SJSA1 (cell line): ENCODE measurements around the gene TFB1M. TPM values are rescaled to one million over a fixed set of nuclear protein-coding genes. Genes with fewer than 3 reads are reported as not detected.
A peak's percentile ranks its signal among the peaks of the same experiment; 100 is the strongest.
"Not testable (repeated sequence)": the region's sequence is repeated elsewhere in the genome, so short reads cannot be mapped to it uniquely, and the experiment has no call there.

Experiments used
- DNase-seq, 2 experiments: peaks; one replicate each; pipeline ENCODE4 v3.0.0-alpha.2; 2015 to 2020; ENCODE audit warnings: low spot score in 2 of 2, low read depth in 1 of 2
- H3K27ac ChIP-seq: fragments of 250-450 bp; sonication (Bioruptor Pico); 2 replicates; pipeline ENCODE4 v1.5.1; 2020; ENCODE audit warnings: mild to moderate bottlenecking, moderate library complexity
- H3K27me3 ChIP-seq: fragments of 250-450 bp; sonication (Bioruptor Pico); replicated peaks from 2 replicates; pipeline ENCODE4 v1.5.1; 2020; ENCODE audit warnings: mild to moderate bottlenecking, moderate library complexity
- H3K36me3 ChIP-seq: fragments of 250-450 bp; sonication (Bioruptor Pico); 2 replicates; pipeline ENCODE4 v1.5.1; 2020; ENCODE audit warnings: mild to moderate bottlenecking
- H3K4me1 ChIP-seq: fragments of 250-450 bp; sonication (Bioruptor Pico); replicated peaks from 2 replicates; pipeline ENCODE4 v1.6.1; 2021; ENCODE audit warnings: mild to moderate bottlenecking
- H3K4me3 ChIP-seq: fragments of 250-450 bp; sonication (Bioruptor Pico); 2 replicates; pipeline ENCODE4 v1.5.1; 2020; ENCODE audit warnings: mild to moderate bottlenecking
- H3K9me3 ChIP-seq: fragments of 250-450 bp; sonication (Bioruptor Pico); replicated peaks from 2 replicates; pipeline ENCODE4 v1.5.1; 2020; ENCODE audit warnings: mild to moderate bottlenecking
- total RNA-seq: library from RNA; depleted of rRNA; stranded (reverse); fragments of >200 nt; shearing (Covaris generic); gene quantifications from 2 replicates; pipeline ENCODE4 v1.2.3, GENCODE V29; 2014

The TFB1M gene
- total RNA-seq, 1 experiment from 2014 or later = 15.9 TPM

GRCh38 chr6:155245193-155245592, 69.1 kb downstream of the TFB1M start:
- no peak overlapping the region for H3K4me3 ChIP-seq
- peaks cover 22% of the 10 kb centered on the region for H3K4me1 ChIP-seq
- H3K36me3 ChIP-seq = peaks cover 85% of the 10 kb centered on the region
- 0 out of 2 replicates have a peak, but pooled peaks cover 3% of the 10 kb centered on the region for H3K9me3 ChIP-seq
- DNase-seq = no peak
- H3K27me3 ChIP-seq = no peaks in the 10 kb centered on the region
- no peak overlapping the region for H3K27ac ChIP-seq

GRCh38 chr6:155244434-155244833, 69.8 kb downstream of the TFB1M start:
- Histone ChIP-seq H3K36me3 (peaks cover 82% of the 10 kb centered on the region), H3K4me1 (peaks cover 22% of the 10 kb centered on the region), H3K27ac (no peak overlapping the region), H3K4me3 (no peak overlapping the region), H3K27me3 (no peaks in the 10 kb centered on the region), H3K9me3 (0 out of 2 replicates have a peak, but pooled peaks cover 3% of the 10 kb centered on the region)
- DNase-seq = no peak

DNA sequence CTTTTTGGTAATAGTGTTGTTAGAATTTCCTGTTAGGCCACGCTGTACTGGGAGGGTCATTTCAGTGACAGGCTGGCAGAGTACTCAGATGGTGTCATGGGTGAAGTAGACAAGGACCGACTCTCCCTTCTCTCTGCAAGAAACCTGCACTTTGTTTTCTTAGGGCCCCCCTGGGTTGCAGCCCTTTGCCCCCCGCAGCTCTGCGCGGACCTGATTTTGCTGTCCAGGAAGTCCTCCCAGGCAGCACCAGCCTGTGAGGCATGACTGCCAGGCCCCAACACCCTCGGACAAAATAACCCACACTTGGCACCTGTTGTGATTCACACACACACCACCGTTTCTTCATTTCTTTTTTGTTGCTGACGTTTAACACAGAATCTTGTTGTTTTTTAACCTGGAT, 72.3 kb downstream of the TFB1M start:
- Histone ChIP-seq H3K9me3 (0 out of 2 replicates have a peak, but pooled peaks cover 3% of the 10 kb centered on the region), H3K27me3 (no peaks in the 10 kb centered on the region), H3K4me1 (peaks cover 9% of the 10 kb centered on the region), H3K36me3 (peaks cover 76% of the 10 kb centered on the region), H3K27ac (no peak overlapping the region), H3K4me3 (no peak overlapping the region)
- no peak for DNase-seq

GRCh38 chr6:155240905-155241600, 73.2 kb downstream of the TFB1M start:
- Histone ChIP-seq H3K36me3 (peaks cover 69% of the 10 kb centered on the region), H3K4me3 (no peak overlapping the region), H3K27ac (no peak overlapping the region), H3K27me3 (no peaks in the 10 kb centered on the region), H3K9me3 (no peaks in the 10 kb centered on the region), H3K4me1 (peaks cover 4% of the 10 kb centered on the region; the same call in 1 of the 2 replicates)
- DNase-seq = no peak

GRCh38 chr6:155237613-155238012, 76.7 kb downstream of the TFB1M start:
- no peak overlapping the region for H3K27ac ChIP-seq

DNA sequence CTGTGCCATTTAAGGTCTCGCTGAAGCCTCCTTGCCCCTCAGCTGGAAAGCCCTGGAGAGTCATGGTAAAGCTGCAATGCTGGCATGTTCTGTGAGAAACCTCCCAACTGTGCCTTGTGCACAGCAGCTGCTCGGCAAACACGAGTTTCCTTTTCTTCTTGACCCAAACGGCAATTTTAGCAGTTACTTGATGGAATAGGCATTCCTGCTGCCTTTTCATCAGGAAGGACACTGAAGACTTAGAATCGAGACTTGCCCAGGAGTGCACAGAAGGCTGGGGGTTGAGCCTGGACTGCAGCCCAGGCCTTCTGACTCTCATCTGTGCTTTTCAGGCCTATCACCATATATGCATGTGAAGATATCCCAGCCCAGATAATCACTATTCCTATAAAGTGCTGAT, 79.2 kb downstream of the TFB1M start:
- H3K4me1 ChIP-seq = peaks cover 4% of the 10 kb centered on the region; the same call in 1 of the 2 replicates
- DNase-seq = no peak

More at GRCh38 chr6:155237613-155238012, 76.7 kb downstream of the TFB1M start:
- Histone ChIP-seq H3K4me3 (no peak overlapping the region), H3K9me3 (no peaks in the 10 kb centered on the region), H3K4me1 (peaks cover 4% of the 10 kb centered on the region; the same call in 1 of the 2 replicates), H3K27me3 (no peaks in the 10 kb centered on the region), H3K36me3 (peaks cover 50% of the 10 kb centered on the region)
- no peak for DNase-seq

DNA sequence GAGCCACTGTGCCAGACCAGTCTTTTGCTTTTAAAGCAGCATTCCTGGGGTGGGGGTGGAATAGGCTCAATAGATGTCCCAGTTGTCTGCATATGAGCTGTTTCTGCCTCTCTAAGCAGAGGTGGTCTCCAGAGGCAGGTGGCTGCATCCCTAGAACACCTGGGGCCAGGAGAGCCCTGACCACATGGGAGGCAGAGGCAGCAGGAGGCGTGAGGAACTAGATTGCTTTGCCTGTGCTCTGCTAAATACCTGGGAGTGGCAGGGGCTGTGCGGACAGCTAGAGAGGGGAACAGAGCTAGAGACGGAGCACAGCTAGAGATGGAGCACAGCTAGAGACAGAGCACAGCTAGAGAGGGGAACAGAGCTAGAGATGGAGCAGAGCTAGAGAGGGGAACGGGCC, 79.6 kb downstream of the TFB1M start:
- H3K4me3 ChIP-seq = no peak overlapping the region
- no peak overlapping the region for H3K27ac ChIP-seq
- DNase-seq = no peak
- H3K36me3 ChIP-seq = peaks cover 36% of the 10 kb centered on the region
- peaks cover 4% of the 10 kb centered on the region; the same call in 1 of the 2 replicates for H3K4me1 ChIP-seq
- no peaks in the 10 kb centered on the region for H3K9me3 ChIP-seq
- no peaks in the 10 kb centered on the region for H3K27me3 ChIP-seq

More for the DNA sequence above, 79.2 kb downstream of the TFB1M start:
- no peak overlapping the region for H3K4me3 ChIP-seq
- H3K36me3 ChIP-seq = peaks cover 33% of the 10 kb centered on the region
- no peaks in the 10 kb centered on the region for H3K9me3 ChIP-seq
- H3K27me3 ChIP-seq = no peaks in the 10 kb centered on the region
- H3K27ac ChIP-seq = no peak overlapping the region

DNA sequence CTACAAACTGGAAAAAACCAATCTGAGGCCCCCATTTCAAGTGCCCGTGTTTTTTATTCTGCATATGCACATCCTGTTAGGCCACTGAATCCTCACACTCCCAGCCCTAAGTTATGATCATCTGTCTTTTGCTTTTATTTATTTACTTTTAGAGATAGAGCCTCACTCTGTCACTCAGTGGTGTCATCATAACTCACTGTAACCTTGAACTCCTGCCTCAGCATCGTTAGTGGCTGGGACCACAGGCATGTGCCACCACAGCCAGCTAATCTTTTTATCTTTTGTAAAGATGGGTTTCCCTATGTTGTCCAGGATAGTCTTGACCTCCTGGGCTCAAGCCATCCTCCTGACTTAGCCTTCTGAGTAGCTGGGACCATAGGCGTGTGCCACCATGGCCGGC, 80.1 kb downstream of the TFB1M start:
- no peak for DNase-seq
- Histone ChIP-seq H3K4me1 (peaks cover 4% of the 10 kb centered on the region; the same call in 1 of the 2 replicates), H3K4me3 (no peak overlapping the region), H3K9me3 (no peaks in the 10 kb centered on the region), H3K36me3 (peaks cover 37% of the 10 kb centered on the region), H3K27ac (no peak overlapping the region), H3K27me3 (no peaks in the 10 kb centered on the region)

DNA sequence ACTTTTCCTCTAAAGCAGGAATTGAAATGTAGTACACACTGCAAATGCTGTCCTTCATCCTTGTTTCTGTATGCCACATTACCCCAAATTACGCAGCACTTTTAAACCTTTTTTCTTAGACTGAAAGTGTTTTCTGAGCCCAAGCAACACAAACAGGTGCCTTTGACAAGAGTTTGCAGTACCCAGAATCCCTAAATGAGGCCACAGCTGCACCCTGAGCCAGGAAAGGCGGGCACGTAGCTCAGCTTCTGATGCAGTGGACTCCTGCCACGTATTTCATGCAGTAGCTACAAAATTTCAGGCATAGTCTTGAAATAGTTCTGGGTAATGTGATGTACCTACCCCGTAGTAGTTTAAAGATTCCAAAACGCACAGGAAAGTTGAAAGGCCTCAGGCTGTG, 81.4 kb downstream of the TFB1M start:
- no peak for DNase-seq
- Histone ChIP-seq H3K27me3 (no peaks in the 10 kb centered on the region), H3K27ac (no peak overlapping the region), H3K9me3 (no peaks in the 10 kb centered on the region), H3K4me3 (no peak overlapping the region), H3K36me3 (peaks cover 31% of the 10 kb centered on the region), H3K4me1 (no peaks in the 10 kb centered on the region)

- H3K27ac ChIP-seq, H3K9me3 ChIP-seq, H3K27me3 ChIP-seq, H3K4me1 ChIP-seq, DNase-seq, H3K4me3 ChIP-seq: not testable (repeated sequence)
- H3K36me3 ChIP-seq = peaks cover 28% of the 10 kb centered on the region
Observed at GRCh38 chr6:155230975-155231374, 83.3 kb downstream of the TFB1M start.

DNA sequence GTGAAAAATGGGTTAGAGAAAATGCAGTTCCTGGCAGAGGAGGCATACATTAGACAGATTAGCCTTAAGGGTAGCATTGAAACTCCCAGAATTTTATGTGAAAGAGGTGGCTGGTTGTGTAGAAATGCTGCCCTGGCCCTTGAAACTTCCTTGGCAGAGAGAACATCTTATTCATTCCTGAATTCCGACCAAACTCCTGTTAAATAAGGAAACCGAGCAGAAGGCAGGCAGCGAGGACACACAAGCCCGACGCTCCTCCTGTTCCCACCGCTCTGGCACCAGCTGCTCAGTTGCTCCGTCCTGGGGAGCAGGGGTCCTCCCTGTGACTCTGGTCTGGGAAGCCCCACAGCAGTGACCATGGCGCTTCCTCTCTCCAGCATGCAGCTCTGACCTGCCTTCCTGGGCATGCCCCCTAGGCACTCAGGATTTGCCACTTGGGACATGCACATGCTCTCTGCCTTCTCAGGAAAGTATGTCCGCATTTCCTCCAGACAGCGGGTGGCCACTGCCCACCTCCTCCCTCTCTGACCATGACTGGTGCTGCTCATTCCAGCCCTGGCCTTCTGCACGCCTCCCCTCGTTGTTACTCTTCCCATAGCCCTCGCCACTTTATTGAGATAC, 85.6 kb downstream of the TFB1M start:
- Histone ChIP-seq H3K27me3 (no peaks in the 10 kb centered on the region), H3K36me3 (peaks cover 24% of the 10 kb centered on the region), H3K27ac (no peak overlapping the region), H3K9me3 (no peaks in the 10 kb centered on the region), H3K4me3 (no peak overlapping the region), H3K4me1 (peaks cover 14% of the 10 kb centered on the region)
- DNase-seq = no peak

- Histone ChIP-seq H3K4me3 (no peak overlapping the region), H3K36me3 (peaks cover 24% of the 10 kb centered on the region)
Observed at GRCh38 chr6:155227046-155227445, 87.2 kb downstream of the TFB1M start.

GRCh38 chr6:155224618-155225017, 89.7 kb downstream of the TFB1M start:
- Histone ChIP-seq H3K36me3 (peaks cover 28% of the 10 kb centered on the region), H3K27me3 (no peaks in the 10 kb centered on the region), H3K27ac (peak overlapping the region; percentile 44), H3K9me3 (no peaks in the 10 kb centered on the region), H3K4me1 (peaks cover 21% of the 10 kb centered on the region), H3K4me3 (no peak overlapping the region)
- no peak for DNase-seq

More at GRCh38 chr6:155227046-155227445, 87.2 kb downstream of the TFB1M start:
- DNase-seq = no peak
- Histone ChIP-seq H3K27me3 (no peaks in the 10 kb centered on the region), H3K4me1 (peaks cover 15% of the 10 kb centered on the region), H3K9me3 (no peaks in the 10 kb centered on the region), H3K27ac (no peak overlapping the region)
